Ovary (tissue), 9 donors: ENCODE results near the gene ASMTL. TPM values are rescaled to one million over a fixed set of nuclear protein-coding genes. Genes with fewer than 3 reads are reported as not detected.

ENCODE experiments used
- DNase-seq, 5 donors: peaks; one replicate each; pipeline ENCODE4 v3.0.0-alpha.2; 2019 to 2020
- H3K27ac ChIP-seq, 2 donors: fragments of 200-600 bp; one replicate each; pipeline versions ENCODE4 v1.5.1 to v1.8.0; 2019 to 2022
- H3K27me3 ChIP-seq: fragments of 200-600 bp; one replicate; pipeline ENCODE4 v1.8.0; 2022
- H3K36me3 ChIP-seq: fragments of 200-600 bp; sonication (generic); one replicate; pipeline ENCODE4 v1.5.1; 2019
- H3K4me1 ChIP-seq: one replicate; pipeline ENCODE4 v1.8.1; 2013; ENCODE audit warnings: mild to moderate bottlenecking, moderate library complexity; ENCODE audit not compliant: insufficient read depth
- H3K4me3 ChIP-seq: fragments of 200-600 bp; sonication (generic); one replicate; pipeline ENCODE4 v1.5.1; 2017
- H3K9me3 ChIP-seq, 2 donors: fragments of 200-600 bp in 1 of 2; sonication (generic) in 1 of 2; one replicate each; pipeline versions ENCODE4 v1.5.1 to v1.8.1; 2013 to 2019; ENCODE audit warnings: mild to moderate bottlenecking in 1 of 2, moderate library complexity in 1 of 2
- CTCF ChIP-seq, 3 donors: fragments of 450-650 bp in 2 of 3; fragments of 200-600 bp in 1 of 3; IDR thresholded peaks; one replicate each; pipeline versions ENCODE4 v1.5.1 to v1.8.0; 2016 to 2022; ENCODE audit warnings: antibody characterized with exemption in 3 of 3, mild to moderate bottlenecking in 1 of 3
- EP300 ChIP-seq: sonication (generic); formaldehyde crosslinking; IDR thresholded peaks from one replicate; pipeline ENCODE4 v1.6.1; 2017; ENCODE audit warnings: antibody characterized with exemption
- POLR2A ChIP-seq: fragments of 450-650 bp; IDR thresholded peaks from one replicate; pipeline ENCODE4 v1.6.1; 2017; ENCODE audit warnings: antibody characterized with exemption, mild to moderate bottlenecking, moderate library complexity
- WGBS, 3 donors: extraction: QIAGEN DNeasy Blood & Tissue Kit in 1 of 3; methylation state at CpG; one replicate each; pipeline versions ENCODE4 v1.1.5 to v1.1.7; 2013 to 2017; 5-methylcytosine and 5-hydroxymethylcytosine counted together
- intact Hi-C, 4 donors: fragments of 100-400 bp; cut with DNase I; formaldehyde crosslinking; loops; one replicate each; pipeline versions ENCODE4 v1.11.0 to v1.15.1; 2022 to 2023
- polyA plus RNA-seq, 2 donors: library from polyadenylated mRNA; stranded (reverse); fragments of 200-250 nt in 1 of 2; fragments of 350-450 nt in 1 of 2; fragmentation: Illumina TruSeq in 1 of 2; extraction: RNeasy Lipid Tissue Mini Kit (QIAGEN cat#74804) in 1 of 2; gene quantifications; one replicate each; pipeline ENCODE4 v1.2.3, GENCODE V29; 2013 to 2014
- total RNA-seq, 7 donors: library from RNA; depleted of rRNA in 2 of 7; stranded (reverse); fragments of >200 nt in 2 of 7; fragmentation: NEBNext Ultra II Directional in 3 of 7; extraction: Animal tissue kit (Norgen Biotek cat#: 25700) in 3 of 7; gene quantifications; one replicate each; pipeline versions ENCODE4 v1.1.0 to v1.2.4, GENCODE V29; 2016 to 2023
- donor health status: DM: no; HTN: no; CAD: no; lungs with moderate emphysema.
- donor health status: DM: no; HTN: no; CAD: no.
- donor health status: Bipolar disorder and iron deficiency.
- donor health status: DM: yes; HTN: yes; CAD: no.
- donor health status: DM: no; HTN: no; CAD: no.
- donor health status: DM: yes; HTN: yes; CAD: no.

ASMTL gene
- total and polyA plus RNA-seq, 9 donors, result 21.3 to 48.9 (median 40.7) TPM

- no peak overlapping the region for H3K27ac ChIP-seq
- intact Hi-C loops, result no loop called here
- peaks cover 6% of the 10 kb centered on the region for H3K4me1 ChIP-seq
- TF ChIP-seq CTCF (IDR thresholded peaks at IDR 0.05) (no peak), EP300 (no peak), POLR2A (no peak)
- 80 to 89% (median 87%) methylated on average over 2 of the region's 2 CpGs for WGBS, 3 donors
- H3K4me3 ChIP-seq, result no peak overlapping the region
- no peaks in the 10 kb centered on the region for H3K27me3 ChIP-seq
- H3K9me3 ChIP-seq, result peaks cover 0 to 10% of the 10 kb centered on the region in 2 donors
- no peak for DNase-seq
- H3K36me3 ChIP-seq, result no peaks in the 10 kb centered on the region
Observed at GRCh38 chrX:1360171-1360570, 92.5 kb downstream of the ASMTL start.

- no peaks in the 10 kb centered on the region for H3K27me3 ChIP-seq
- H3K4me3 ChIP-seq, result no peak overlapping the region
- H3K4me1 ChIP-seq, result peaks cover 6% of the 10 kb centered on the region
- DNase-seq, result no peak
- peaks cover 0 to 10% of the 10 kb centered on the region in 2 donors for H3K9me3 ChIP-seq
- TF ChIP-seq EP300 (no peak), POLR2A (no peak), CTCF (IDR thresholded peaks at IDR 0.05) (no peak)
- H3K27ac ChIP-seq, result no peak overlapping the region
- WGBS, 3 donors, result 82 to 86% (median 86%) methylated on average over 4 of the region's 4 CpGs
- no peaks in the 10 kb centered on the region for H3K36me3 ChIP-seq
- intact Hi-C loops, result no loop called here
Observed at GRCh38 chrX:1359477-1359873, 93.2 kb downstream of the ASMTL start.

GRCh38 chrX:1358793-1359476 lies 93.8 kb downstream of the ASMTL start:
- Histone ChIP-seq H3K9me3 (peaks cover 0 to 10% of the 10 kb centered on the region in 2 donors), H3K4me3 (no peak overlapping the region), H3K27me3 (no peaks in the 10 kb centered on the region), H3K36me3 (no peaks in the 10 kb centered on the region), H3K27ac (no peak overlapping the region), H3K4me1 (peaks cover 6% of the 10 kb centered on the region)
- WGBS, 3 donors, result 84 to 86% (median 85%) methylated on average over 6 of the region's 6 CpGs
- TF ChIP-seq CTCF (IDR thresholded peaks at IDR 0.05) (no peak), EP300 (no peak), POLR2A (no peak)
- intact Hi-C loops, result no loop called here
- peak in 1 of 5 donors; percentile 17 for DNase-seq

- H3K36me3 ChIP-seq, result no peaks in the 10 kb centered on the region
- H3K4me1 ChIP-seq, result peaks cover 6% of the 10 kb centered on the region
- intact Hi-C loops, result no loop called here
- no peak overlapping the region for H3K27ac ChIP-seq
- H3K4me3 ChIP-seq, result no peak overlapping the region
- 98 to 100% (median 99%) methylated on average over 10 of the region's 10 CpGs for WGBS, 3 donors
- peaks cover 0 to 10% of the 10 kb centered on the region in 2 donors for H3K9me3 ChIP-seq
- DNase-seq, result peak in 2 of 5 donors; percentile 10 to 24
- TF ChIP-seq POLR2A (no peak), EP300 (no peak), CTCF (IDR thresholded peaks at IDR 0.05) (no peak)
- H3K27me3 ChIP-seq, result no peaks in the 10 kb centered on the region
Observed at GRCh38 chrX:1357993-1358392, 94.7 kb downstream of the ASMTL start.
